Superior temporal gyrus (tissue), 1 donor: ENCODE measurements around the gene PIK3C3.
A peak's percentile ranks its signal among the peaks of the same experiment; 100 is the strongest.

Source experiments
- DNase-seq: peaks from one replicate; pipeline ENCODE4 v3.0.0-alpha.2; 2016; ENCODE audit errors: extremely low spot score

PIK3C3 gene

GRCh38 chr18:41954827-41955613 lies at the start of gene PIK3C3:
Gene PIK3C3 (plus strand): TSS chr18:41955234. CDS start chr18:41955292, 58 bp downstream.
- DNase-seq, result peak; percentile 99

GRCh38 chr18:41905786-41906527 lies 49.1 kb upstream of the PIK3C3 start:
- DNase-seq, result no peak

GRCh38 chr18:41906528-41907146 lies 48.4 kb upstream of the PIK3C3 start:
- peak; percentile 77 for DNase-seq

- no peak for DNase-seq
Measured at GRCh38 chr18:41917181-41917580, 37.9 kb upstream of the PIK3C3 start.

GRCh38 chr18:41921770-41922169 lies 33.3 kb upstream of the PIK3C3 start:
- DNase-seq, result no peak

- DNase-seq, result no peak
Measured at GRCh38 chr18:41922176-41922575, 32.9 kb upstream of the PIK3C3 start.

GRCh38 chr18:41922841-41923240 lies 32.2 kb upstream of the PIK3C3 start:
- DNase-seq, result no peak

GRCh38 chr18:41923446-41923845 lies 31.6 kb upstream of the PIK3C3 start:
- no peak for DNase-seq

GRCh38 chr18:41928581-41928980 lies 26.5 kb upstream of the PIK3C3 start:
- DNase-seq, result no peak

GRCh38 chr18:41932899-41933298 lies 22.1 kb upstream of the PIK3C3 start:
- no peak for DNase-seq

GRCh38 chr18:41933778-41934177 lies 21.3 kb upstream of the PIK3C3 start:
- no peak for DNase-seq

GRCh38 chr18:41936471-41937134 lies 18.4 kb upstream of the PIK3C3 start:
- DNase-seq, result no peak

GRCh38 chr18:41938445-41938844 lies 16.6 kb upstream of the PIK3C3 start:
- DNase-seq, result no peak

- no peak for DNase-seq
Measured at GRCh38 chr18:41939326-41939725, 15.7 kb upstream of the PIK3C3 start.

GRCh38 chr18:41940506-41941215 lies 14.4 kb upstream of the PIK3C3 start:
- no peak for DNase-seq

- DNase-seq, result no peak
Measured at GRCh38 chr18:41942254-41942653, 12.8 kb upstream of the PIK3C3 start.

GRCh38 chr18:41948544-41949110 lies 6.4 kb upstream of the PIK3C3 start:
- DNase-seq, result no peak

- no peak for DNase-seq
Measured at GRCh38 chr18:41949206-41949920, 5.7 kb upstream of the PIK3C3 start.

GRCh38 chr18:41955688-41956087 lies 654 bp downstream of the PIK3C3 start:
- no peak for DNase-seq

GRCh38 chr18:41959045-41959444 lies 4.0 kb downstream of the PIK3C3 start:
- DNase-seq, result no peak
